GM20431 (cell line): ENCODE data around the gene PF4V1.

Experiments
- in situ Hi-C: fragments of 300-500 bp; cut with MseI, MboI; formaldehyde crosslinking; loops from one replicate; pipeline ENCODE4 v1.15.0; 2020; ENCODE audit warnings: low sequenced_read_pairs; ENCODE audit not compliant: unreplicated experiment

PF4V1 gene

GRCh38 chr4:73844345-73844744 lies 8.8 kb upstream of the PF4V1 start:
- in situ Hi-C loops: no loop called here

- in situ Hi-C loops: no loop called here
Measured at GRCh38 chr4:73844806-73845205, 8.3 kb upstream of the PF4V1 start.

GRCh38 chr4:73847526-73848182 lies 5.4 kb upstream of the PF4V1 start:
- in situ Hi-C loops: no loop called here

- in situ Hi-C loops: no loop called here
Measured at GRCh38 chr4:73848183-73848777, 4.8 kb upstream of the PF4V1 start.

- in situ Hi-C loops: no loop called here
Measured at GRCh38 chr4:73850261-73850970, 2.7 kb upstream of the PF4V1 start.

GRCh38 chr4:73851293-73851692 lies 1.8 kb upstream of the PF4V1 start:
- in situ Hi-C loops: no loop called here

- in situ Hi-C loops: no loop called here
Measured at GRCh38 chr4:73852771-73853170, 325 bp upstream of the PF4V1 start.

- in situ Hi-C loops: no loop called here
Measured at GRCh38 chr4:73853718-73854473, 800 bp downstream of the PF4V1 start.

- in situ Hi-C loops: no loop called here
Measured at GRCh38 chr4:73855406-73855805, 2.3 kb downstream of the PF4V1 start.

- in situ Hi-C loops: no loop called here
Measured at GRCh38 chr4:73856518-73856917, 3.4 kb downstream of the PF4V1 start.

- in situ Hi-C loops: no loop called here
Measured at GRCh38 chr4:73859614-73860088, 6.6 kb downstream of the PF4V1 start.

GRCh38 chr4:73860181-73860580 lies 7.1 kb downstream of the PF4V1 start:
- in situ Hi-C loops: no loop called here

- in situ Hi-C loops: no loop called here
Measured at GRCh38 chr4:73860917-73861316, 7.8 kb downstream of the PF4V1 start.

- in situ Hi-C loops: no loop called here
Measured at GRCh38 chr4:73862322-73862721, 9.2 kb downstream of the PF4V1 start.

- in situ Hi-C loops: no loop called here
Measured at GRCh38 chr4:73864365-73864764, 11.3 kb downstream of the PF4V1 start.

- in situ Hi-C loops: no loop called here
Measured at GRCh38 chr4:73864961-73865360, 11.9 kb downstream of the PF4V1 start.

- in situ Hi-C loops: no loop called here
Measured at GRCh38 chr4:73865431-73866096, 12.5 kb downstream of the PF4V1 start.

- in situ Hi-C loops: no loop called here
Measured at GRCh38 chr4:73866246-73866645, 13.2 kb downstream of the PF4V1 start.

- in situ Hi-C loops: no loop called here
Measured at GRCh38 chr4:73867783-73868182, 14.7 kb downstream of the PF4V1 start.
